SU-DHL-6 (cell line): ENCODE data around the gene SORCS2.

Experiments
- CTCF ChIP-seq: fragments of 200-600 bp; sonication (generic); IDR thresholded peaks from one replicate; pipeline ENCODE4 v1.5.1; 2017; ENCODE audit warnings: antibody characterized with exemption, mild to moderate bottlenecking, low read length, moderate library complexity; ENCODE audit not compliant: insufficient read depth, poor library complexity, severe bottlenecking
- EZH2phosphoT487 ChIP-seq: fragments of 200-600 bp; sonication (generic), shearing (Covaris generic); conservative IDR thresholded peaks from 2 replicates; pipeline ENCODE4 v1.6.1; 2018; ENCODE audit warnings: mild to moderate bottlenecking, antibody characterized with exemption, low read length, moderate library complexity, mixed read lengths

DNA sequence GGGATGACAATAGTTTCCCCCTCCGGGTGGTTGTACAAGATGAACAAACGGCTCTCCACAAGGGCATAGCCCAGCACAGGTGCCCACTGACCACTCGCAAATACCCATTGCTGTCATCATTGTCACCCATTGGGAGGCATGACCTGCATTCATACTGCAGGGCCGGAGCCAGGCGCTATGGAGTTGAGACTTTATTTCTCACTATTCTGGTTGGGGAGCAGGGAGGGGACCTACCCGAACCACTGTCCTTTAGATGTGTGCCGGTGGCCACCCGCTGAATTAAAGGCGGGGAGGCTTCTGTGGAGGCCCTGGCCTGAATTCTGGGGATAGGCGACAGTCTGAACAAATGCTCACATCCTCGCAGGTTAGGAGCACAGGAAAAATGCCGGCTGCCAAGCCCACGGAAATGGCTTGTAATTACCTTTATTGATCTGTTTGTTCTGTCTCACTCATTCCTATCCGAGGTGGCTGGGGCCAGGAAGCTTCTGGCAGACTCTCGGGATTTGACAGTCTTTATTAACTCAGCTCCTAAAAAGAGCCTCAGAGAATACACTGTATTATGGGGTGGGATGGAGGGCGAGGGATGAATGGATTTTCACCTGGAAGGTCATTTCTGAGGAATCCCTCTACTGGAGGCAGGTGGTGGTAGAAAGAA lies 367.5 kb downstream of the SORCS2 start:
- no peak for TF ChIP-seq CTCF
- TF ChIP-seq EZH2phosphoT487, result no peak
